GM12801 (cell line): ENCODE measurements around the gene AGPAT2.

Source experiments
- TF ChIP-seq, protein P1 (sequence below): IDR thresholded peaks from one replicate; pipeline ENCODE4 v1.5.1; 2011; ENCODE audit warnings: control low read depth; ENCODE audit not compliant: insufficient read length; ENCODE audit errors: extremely low read depth

The AGPAT2 gene

DNA sequence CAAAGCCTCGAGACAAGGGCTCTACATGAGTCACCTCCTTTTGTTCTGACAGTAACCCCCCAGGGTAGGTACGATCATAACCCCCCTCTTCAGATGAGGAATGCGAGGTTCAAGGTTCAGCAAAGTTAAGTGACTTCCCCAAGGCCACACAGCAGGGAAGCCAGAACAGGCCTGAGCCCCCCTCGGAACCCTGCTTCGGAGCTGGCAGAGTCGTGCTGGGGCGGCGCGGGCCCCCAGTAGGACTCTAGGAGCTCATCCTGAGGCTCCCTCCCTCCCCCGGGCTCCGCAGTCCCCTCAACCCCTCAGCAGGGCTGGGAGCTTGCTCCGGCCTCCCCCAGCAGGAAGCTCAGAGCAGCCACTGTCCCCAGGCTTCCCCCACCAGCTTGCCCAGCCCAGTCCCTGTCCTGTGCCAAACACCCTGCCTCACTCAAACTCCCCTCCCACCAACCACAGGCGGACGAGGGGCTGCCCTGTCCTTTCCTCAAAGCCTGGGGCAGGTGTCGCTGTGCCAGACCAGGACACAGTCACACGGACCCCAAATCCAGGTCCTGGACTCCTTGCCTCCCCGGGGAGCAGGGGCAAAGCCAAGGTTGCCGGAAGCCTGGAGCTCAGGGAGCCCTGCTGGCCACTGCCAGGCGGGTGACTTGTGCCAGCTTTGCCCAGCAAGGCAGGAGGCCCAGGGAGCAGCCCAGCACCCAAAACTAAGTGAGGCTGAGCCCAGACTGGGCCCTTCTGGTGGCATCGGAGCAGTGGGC is 5.1 kb downstream of the AGPAT2 start:
- TF ChIP-seq, protein P1, sequence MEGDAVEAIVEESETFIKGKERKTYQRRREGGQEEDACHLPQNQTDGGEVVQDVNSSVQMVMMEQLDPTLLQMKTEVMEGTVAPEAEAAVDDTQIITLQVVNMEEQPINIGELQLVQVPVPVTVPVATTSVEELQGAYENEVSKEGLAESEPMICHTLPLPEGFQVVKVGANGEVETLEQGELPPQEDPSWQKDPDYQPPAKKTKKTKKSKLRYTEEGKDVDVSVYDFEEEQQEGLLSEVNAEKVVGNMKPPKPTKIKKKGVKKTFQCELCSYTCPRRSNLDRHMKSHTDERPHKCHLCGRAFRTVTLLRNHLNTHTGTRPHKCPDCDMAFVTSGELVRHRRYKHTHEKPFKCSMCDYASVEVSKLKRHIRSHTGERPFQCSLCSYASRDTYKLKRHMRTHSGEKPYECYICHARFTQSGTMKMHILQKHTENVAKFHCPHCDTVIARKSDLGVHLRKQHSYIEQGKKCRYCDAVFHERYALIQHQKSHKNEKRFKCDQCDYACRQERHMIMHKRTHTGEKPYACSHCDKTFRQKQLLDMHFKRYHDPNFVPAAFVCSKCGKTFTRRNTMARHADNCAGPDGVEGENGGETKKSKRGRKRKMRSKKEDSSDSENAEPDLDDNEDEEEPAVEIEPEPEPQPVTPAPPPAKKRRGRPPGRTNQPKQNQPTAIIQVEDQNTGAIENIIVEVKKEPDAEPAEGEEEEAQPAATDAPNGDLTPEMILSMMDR = no peak

DNA sequence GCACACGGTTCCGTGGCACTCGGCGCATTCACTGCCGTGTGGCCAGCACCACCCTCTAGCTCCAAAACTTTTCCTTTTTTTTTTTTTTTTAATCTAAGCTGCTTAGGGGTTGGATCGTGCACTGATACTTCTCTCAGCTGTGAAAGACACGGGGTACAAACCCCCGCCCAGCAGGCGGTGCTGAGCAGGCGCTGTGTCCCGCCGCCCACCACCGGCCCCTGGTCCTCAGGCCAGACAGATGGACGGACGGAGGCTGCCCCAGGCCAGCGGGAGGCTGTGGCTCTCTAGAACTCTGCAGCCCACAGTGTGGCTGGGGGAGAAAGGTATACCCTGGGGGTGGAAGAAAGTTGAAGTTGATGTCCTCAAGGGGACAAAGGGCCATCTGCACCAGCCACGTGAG is 6.2 kb downstream of the AGPAT2 start:
- TF ChIP-seq, protein P1 = no peak

DNA sequence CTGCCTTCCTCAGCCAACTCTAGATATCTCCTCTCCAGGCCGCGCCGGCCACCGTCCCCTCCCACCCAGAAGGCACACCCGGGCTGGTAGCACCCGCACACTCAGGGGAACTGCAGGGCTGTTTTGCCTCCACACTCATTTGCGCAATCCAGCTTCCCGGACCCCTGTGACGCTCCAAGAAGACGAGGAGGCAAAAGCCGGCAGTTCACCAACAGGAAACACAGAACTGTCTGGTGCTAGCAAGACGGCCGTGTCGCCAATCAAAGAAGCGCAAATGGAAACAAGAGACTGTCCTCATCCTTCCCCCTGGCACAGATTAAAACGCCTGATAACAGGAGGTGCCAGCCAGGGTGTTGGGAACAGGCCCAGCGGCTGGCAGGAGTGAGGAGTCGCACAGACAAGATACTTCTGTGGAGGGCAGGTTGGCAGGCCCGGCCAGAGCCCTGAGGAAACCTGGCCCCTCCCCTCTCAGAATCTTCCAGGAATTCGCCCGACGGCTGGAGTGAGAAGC is 7.8 kb downstream of the AGPAT2 start:
- TF ChIP-seq, protein P1 = no peak

DNA sequence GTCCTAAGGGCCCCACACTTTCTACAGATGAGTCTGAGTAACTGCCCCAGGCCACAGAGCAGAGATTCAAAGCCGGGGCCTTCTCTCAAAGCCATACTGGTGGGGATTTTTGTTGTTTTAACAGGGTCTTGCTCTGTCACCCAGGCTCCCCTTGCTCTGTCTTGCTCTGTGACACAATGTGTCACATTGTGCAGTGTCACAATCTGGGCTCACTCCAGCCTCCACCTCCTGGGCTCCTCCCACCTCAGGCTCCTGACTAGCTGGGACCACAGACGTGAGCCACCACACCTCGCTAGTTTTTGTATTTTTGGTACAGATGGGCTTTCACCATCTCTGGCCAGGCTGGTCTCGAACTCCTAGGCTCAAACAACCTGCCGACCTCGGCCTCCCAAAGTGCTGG is 8.6 kb downstream of the AGPAT2 start:
- TF ChIP-seq, protein P1 = no peak

DNA sequence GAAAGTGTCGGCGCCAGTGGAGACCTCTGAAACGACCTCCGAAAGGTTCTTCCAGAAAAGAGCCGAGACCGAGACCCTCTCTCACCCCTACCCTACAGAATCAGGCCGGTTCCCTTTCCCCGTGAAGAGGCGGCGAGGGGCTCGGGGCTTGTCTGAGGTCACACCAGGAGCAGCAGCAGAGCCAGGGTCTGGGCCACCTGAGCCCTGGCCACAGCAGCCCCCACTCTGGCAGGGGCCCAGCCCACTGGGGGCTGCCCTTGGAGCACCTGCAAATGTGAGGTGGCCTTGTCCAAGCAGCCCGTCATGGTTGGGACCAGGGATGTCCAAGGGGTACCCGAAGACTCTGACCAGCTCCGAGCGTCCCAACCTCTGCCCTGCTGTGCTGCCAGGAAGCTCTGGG is 9.2 kb downstream of the AGPAT2 start:
- TF ChIP-seq, protein P1 = no peak

DNA sequence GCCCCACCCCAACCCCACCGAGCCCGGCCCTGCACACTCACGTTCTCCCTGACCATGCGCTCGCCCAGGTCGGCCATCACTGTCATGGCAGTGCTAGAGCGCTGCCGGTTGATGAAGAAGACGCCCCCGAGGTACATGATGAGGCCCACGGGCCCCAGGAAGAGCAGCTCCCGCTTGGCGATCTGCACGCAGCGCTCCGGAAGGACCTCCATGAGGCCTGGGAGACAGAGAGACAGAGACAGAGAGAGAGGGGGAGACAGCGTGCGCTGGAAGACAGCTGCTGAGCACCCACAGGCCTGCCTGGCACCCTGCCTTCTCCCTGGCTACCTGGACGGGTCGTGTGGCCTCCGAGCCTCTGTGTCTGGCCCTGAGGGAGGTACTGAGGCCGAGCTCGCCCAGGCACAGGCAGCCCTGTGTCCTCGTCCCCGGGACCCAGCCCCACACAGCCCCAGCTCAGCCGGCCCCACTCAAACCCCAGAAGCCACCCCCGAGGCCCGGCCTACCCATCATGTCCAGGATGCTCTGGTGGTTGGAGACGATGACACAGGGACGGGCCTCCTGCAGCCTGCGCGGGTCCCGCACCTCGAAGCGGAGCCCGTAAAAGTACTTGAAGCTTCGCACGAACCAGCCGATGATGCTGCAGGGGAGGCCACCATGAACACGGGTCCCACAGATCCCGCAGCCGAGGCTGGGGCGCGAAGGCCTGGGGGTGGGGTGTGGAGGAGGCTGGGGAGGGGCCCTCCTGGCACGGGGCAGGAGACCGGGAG is 10.2 kb downstream of the AGPAT2 start:
- TF ChIP-seq, protein P1 = no peak

DNA sequence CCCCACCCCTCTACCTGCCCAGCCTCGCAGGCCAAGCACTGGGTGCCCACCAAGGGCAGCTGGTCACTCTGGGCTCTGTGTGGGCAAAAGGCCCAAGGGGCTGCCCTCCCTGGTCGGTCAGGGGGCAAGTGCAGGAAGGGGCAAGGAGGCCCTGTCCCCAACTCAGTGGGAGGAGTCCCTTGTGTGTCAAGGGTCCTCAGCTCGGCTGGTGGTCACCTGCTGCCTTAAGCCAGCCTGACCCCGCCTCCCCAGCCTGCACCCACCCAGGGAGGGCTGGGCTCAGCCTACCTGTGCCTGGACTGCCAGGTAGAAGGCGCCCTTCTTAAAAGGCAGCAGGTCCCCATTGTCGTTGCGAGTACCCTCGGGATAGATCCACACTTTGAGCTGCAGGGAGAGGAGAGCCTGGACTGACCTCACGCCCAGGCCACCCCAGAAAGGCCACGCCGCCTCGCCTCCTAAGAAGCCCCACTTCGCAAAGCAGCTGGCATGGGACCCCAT is 10.9 kb downstream of the AGPAT2 start:
- TF ChIP-seq, protein P1 = no peak
